ENCODE results near the gene RXRA.

The RXRA gene

DNA sequence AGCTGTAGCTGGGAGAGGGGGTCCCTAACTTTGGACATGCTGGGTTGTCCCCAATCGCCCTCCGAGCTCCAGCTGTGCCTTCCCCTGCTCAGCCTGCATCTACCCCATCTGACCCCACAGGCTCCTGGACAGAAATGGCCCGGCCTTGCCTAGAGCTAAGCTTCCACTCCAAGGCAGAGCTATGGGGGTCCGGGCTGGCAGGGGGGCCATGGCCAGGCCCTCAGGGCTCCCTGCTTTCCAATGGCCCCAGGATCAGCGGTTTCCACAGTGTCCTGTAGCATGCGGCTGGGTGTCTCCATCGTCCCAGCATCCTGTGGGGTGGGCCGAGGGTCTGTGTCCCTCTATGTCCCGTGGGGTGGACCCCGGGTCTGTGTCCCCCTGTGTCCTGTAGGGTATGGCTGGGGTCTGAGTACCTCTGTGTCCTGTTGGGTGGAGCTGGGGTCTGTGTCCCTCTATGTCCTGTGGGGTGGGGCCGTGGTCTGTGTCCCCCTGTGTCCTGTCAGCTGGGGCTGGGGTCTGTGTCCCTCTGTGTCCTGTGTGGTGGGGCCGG is 130.6 kb downstream of the RXRA start:
- DNase-seq: no peak

DNA sequence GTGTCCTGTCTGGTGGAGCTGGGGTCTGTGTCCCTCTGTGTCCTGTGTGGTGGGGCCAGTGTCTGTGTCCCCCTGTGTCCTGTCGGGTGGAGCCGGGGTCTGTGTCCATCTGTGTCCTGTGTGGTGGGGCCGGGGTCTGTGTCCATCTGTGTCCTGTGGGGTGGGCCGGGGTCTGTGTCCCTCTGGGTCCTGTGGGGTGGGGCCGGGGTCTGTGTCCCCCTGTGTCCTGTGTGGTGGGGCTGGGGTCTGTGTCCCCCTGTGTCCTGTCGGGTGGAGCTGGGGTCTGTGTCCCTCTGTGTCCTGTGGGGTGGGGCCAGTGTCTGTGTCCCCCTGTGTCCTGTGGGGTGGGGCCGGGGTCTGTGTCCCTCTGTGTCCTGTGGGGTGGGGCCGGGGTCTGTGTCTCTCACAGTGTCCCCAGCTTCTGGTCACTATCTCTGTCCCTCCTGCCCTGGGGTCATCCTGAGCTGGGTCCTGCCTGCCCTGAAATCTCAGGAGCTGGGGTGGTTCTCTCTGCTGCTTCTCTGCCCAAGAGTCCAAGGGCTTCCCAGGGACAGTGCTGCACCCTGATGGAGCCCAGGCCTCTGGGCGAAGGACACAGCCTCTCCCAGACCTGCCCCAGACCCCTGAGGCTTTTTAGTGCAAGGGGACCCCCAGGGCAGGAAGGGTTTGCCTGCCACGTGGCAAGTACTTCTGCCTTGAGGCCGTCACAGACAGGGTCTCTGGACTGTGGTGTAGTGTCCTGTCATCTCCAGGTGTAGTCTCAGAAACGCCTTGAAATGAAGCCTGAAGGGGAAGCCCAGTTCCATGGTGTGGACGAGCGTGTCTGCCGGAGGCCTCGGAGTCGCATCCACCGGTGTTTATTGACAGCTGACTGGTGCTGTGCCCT is 131.3 kb downstream of the RXRA start:
- no peak for DNase-seq

- no peak for DNase-seq
Observed at GRCh38 chr9:134458207-134459108, 132.2 kb downstream of the RXRA start.

DNA sequence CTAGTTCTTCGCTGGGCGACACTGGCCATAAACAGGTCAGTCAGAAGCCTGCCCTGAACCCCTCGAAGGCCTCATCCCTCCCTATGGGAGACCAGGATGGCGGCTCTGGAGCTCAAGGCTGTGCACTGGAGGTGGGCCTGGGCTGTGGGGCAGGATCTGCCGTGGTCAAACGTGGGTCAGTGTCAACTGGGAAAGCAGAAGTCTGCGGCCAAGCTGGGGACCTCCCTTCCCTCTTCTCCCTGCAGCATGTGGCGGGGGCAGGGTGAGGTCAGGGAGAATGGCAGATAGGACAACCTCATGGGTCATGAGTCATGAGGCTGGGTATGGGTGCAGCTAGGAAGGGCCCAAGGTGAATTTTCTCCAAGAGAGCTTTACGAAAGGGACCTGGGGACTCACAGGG is 132.9 kb downstream of the RXRA start:
- DNase-seq: no peak

- no peak for DNase-seq
Observed at GRCh38 chr9:134459573-134459972, 133.3 kb downstream of the RXRA start.

- DNase-seq: no peak
Observed at GRCh38 chr9:134460206-134460605, 134.0 kb downstream of the RXRA start.

- no peak for DNase-seq
Observed at GRCh38 chr9:134460896-134461295, 134.6 kb downstream of the RXRA start.

DNA sequence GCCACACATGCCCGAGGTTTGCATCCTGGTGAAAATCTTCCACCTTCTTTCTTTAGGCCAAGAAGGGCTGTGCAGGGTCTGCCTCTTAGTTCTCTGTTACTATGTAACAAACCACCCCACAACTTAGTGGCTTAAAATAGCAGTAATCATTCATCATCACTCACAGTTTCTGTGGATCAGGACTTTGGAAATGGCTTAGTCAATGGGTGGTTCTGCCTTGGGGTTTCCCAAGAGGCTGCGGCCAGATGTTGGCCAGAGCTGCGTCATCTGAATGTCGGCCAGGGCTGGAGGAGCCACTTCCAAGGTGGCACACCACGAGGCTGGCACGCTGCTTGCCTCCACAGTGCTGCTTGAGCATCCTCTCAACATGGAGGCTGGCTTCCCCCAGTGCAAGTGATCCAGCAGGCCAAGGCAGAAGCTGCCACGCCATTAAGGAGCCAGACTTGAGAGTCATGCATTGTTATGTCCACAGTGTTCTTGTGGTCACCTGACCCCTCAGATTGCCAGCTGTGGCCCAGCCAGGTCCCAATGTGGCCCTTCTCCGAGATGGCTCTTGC is 135.2 kb downstream of the RXRA start:
- DNase-seq: no peak

DNA sequence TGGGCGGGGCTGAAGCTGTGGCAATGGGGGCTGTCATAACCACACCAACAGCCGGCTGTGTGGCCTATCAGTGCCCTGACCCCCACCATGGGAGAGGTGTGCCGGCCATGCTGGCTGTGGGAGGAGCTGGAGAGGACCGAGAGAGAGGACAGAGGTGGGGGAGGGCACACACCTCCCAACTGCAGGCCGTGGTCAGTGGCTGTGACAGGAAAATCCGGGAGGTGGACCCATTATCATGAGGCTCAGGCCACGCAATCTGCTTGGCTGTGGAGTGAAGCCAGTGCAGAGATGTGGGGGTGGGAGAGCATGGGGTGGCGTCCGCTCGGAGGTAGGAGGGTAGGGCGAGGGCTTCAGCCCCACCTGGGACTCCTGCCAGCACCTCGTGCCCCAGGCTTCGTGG is 136.1 kb downstream of the RXRA start:
- DNase-seq: no peak

DNA sequence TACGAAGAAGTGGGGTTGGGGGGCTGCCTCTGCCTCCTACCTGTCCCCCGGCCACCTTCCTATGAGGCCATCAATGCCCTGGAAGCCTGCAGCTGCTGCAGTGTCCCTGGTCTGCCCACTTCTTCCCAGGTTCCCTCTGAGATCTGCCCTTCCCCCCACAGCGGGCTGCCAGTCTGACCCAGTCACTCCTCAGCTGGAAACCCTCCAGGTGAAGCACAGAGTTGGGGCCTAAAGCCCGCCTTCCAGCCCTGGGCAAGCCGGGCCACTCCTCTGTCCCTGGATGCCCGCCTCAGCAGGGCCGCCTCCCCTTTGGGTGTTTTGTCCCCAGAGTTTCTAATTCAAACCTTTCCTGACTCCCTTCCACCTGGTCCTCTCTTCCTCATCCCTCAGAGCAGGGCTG is 137.0 kb downstream of the RXRA start:
- DNase-seq: no peak

GRCh38 chr9:134466869-134467616 is 140.8 kb downstream of the RXRA start:
- no peak for DNase-seq

DNA sequence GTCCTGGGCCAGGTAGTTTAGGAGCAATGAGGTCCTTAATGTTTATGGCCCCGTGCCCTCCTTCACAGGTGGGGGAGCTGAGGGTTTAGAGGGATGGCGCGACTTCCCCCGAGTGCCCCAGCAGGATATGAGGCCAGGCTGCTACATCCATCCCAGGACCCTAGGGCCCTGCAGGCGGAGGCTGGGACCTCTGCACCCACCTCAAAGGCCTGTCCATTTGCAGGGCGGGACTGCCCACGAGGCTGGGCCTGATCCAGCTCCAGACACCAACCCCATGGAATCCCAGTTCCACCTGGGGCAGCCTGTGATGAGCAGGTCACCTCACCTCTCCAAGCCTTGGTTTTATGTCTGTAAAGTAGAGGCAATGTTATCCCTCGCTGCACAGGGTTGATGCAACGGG is 142.1 kb downstream of the RXRA start:
- DNase-seq: no peak

- DNase-seq: no peak
Observed at GRCh38 chr9:134469041-134469875, 143.0 kb downstream of the RXRA start.

DNA sequence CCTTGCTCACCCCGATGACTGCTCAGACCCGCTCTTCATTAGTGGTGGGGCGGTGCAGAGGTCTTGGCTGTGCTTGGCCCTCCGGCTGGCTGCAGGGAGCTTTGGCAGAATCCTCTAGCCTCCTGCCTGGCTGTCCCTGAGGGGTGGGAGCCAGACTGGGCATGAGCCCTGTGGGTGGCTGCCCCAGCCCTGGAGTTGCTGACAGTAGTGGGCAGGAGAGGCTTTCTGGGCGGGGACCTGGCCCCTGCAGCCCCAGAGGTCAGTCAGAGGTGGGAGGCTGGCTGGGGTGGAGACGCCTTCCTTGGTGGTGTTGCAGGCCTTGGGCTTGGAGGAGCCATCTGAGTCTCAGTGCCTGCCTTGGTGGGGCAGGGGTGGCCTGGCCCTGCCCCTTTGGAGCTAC is 146.0 kb downstream of the RXRA start:
- DNase-seq: no peak

GRCh38 chr9:134473141-134474054 is 147.1 kb downstream of the RXRA start:
- no peak for DNase-seq

DNA sequence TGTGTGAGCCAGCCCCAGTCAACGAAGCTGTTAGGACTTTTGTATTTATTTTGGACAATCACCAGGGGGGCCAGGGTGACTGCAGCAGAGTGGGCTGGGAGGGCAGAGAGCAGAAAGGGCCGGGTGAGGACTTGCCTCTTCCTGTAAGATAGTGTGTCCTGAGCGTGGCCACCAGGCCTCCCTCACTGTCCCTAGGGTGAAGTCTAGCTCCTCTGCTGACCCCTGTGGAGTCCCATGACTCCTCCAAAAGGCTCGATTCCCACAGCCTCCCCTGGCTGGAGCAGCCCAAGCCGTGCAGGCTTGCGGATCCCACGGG is 147.8 kb downstream of the RXRA start:
- DNase-seq: no peak

GRCh38 chr9:134475011-134475790 is 148.9 kb downstream of the RXRA start:
- DNase-seq: no peak

DNA sequence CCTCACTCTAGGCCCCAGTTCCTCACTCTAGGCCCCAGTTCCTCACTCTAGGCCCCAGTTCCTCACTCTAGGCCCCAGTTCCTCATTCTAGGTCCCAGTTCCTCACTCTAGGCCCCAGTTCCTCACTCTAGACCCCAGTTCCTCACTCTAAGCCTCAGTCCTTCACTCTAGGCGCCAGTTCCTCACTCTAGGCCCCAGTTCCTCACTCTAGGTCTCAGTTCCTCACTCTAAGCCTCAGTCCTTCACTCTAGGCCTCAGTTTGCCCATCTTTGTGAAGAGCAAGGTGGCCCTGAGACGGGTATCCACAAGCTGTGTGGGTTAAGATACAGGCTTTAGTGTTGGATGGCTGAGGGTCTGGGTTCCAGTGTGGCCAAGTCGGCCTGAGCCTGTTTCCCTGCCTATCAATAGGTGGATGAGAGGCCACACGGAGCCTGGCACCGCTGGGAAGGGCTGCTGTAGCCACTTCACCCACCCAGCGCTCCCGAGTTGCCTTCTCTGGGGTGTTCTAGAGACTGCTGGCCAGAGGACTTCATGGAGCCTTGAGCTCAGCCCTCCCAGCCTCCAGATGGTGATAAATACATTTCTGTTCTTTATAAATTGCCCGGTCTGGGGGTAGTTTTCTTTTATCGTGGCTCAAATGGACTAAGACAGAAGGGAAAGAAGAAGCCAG is 150.2 kb downstream of the RXRA start:
- DNase-seq: no peak

GRCh38 chr9:134476942-134477335 is 150.7 kb downstream of the RXRA start:
- DNase-seq: no peak
